ENCODE measurements around the gene ACBD4. TPM values are rescaled to one million over a fixed set of nuclear protein-coding genes. Genes with fewer than 3 reads are reported as not detected.

Gene ACBD4
- total and polyA plus RNA-seq, 10 of the 15 experiments (the other 5 are each of a cell fraction or from before 2014, with no cell fraction given) = 0.20 to 13.8 (median 6.9) TPM

DNA sequence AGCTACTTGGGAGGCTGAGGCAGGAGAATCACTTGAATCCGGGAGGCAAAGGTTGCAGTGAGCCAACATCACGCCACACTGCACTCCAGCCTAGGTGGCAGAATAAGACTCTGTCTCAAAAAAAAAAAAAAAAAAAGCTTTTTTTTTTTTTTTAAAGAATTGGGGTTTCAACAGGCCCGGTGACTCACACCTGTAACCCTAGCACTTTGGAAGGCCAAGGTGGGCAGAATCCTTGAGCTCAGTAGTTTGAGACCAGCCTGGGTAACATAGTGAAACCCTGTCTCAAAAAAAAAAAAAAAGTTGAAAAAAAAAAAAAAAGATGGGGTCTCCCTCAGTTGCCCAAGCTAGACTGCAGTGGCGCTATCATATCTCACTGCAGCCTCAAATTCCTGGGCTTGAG is 19.5 kb downstream of the ACBD4 start:
- ChIA-PET RAD21 (ENCODE audit: unreplicated experiment) (interaction anchor here (0.6 to 1.7 kb wide), 2 partner anchors 20 to 298 kb away, joined by 3 to 17 read pairs; partner anchors contain the start of gene ACBD4), SMC1A (ENCODE audit: uncharacterized antibody, unreplicated experiment) (interaction anchor here (0.6 to 2.1 kb wide), 3 partner anchors 19 to 217 kb away, joined by 4 to 10 read pairs (median 6); partner anchors contain the start of gene ACBD4), POLR2A (interaction anchor here (0.6 to 1.2 kb wide), 8 partner anchors 11 to 619 kb away, joined by 3 to 10 read pairs (median 4); partner anchors contain the start of gene ACBD4), CTCF (interaction anchor here (0.9 to 10.2 kb wide), 4 partner anchors 9 to 43 kb away, joined by 3 to 189 read pairs (median 17); partner anchors contain the start of gene ACBD4)
- BruUV-seq (replicated peaks) = no TSS peak
- FAIRE-seq = no peak
- H3K9ac ChIP-seq (ENCODE audit: control insufficient read depth, insufficient read depth, low read length) = no peak overlapping the region
- WGBS (ENCODE audit: insufficient coverage, insufficient replicate concordance, low lambda C conversion rate, missing lambda C conversion rate) = 99% methylated on average over 4 of the region's 4 CpGs
- H3K27ac ChIP-seq (ENCODE audit: control insufficient read depth, insufficient read depth) = no peak overlapping the region
- no peaks in the 10 kb centered on the region for H3K9me3 ChIP-seq (replicated peaks; ENCODE audit: control insufficient read depth, insufficient read depth, low read length)
- in situ Hi-C loops (cut with MboI) = no loop called here
- H2AFZ ChIP-seq (ENCODE audit: control insufficient read depth, low read depth, low read length) = no peak overlapping the region
- peaks cover 39% of the 10 kb centered on the region for H3K79me2 ChIP-seq (ENCODE audit: control insufficient read depth, insufficient read depth, low read length)
- no peak overlapping the region for H3K4me3 ChIP-seq
- no peaks in the 10 kb centered on the region; the same call in 1 of the 2 replicates for H4K20me1 ChIP-seq (ENCODE audit: control insufficient read depth, insufficient read depth)
- DNase-seq (ENCODE audit: low read depth, low spot score) = no peak
- H3K36me3 ChIP-seq (ENCODE audit: control insufficient read depth in 2 of 2, insufficient read depth in 2 of 2, low read length in 1 of 2) = no peaks in the 10 kb centered on the region
- ATAC-seq = no peak
- H3K4me1 ChIP-seq (ENCODE audit: control insufficient read depth, insufficient read depth, low read length) = peaks cover 5% of the 10 kb centered on the region
- no peak overlapping the region for H3K4me2 ChIP-seq (ENCODE audit: control insufficient read depth, insufficient read depth)
- no peaks in the 10 kb centered on the region for H3K27me3 ChIP-seq (replicated peaks in 1 of 2; ENCODE audit: control insufficient read depth in 2 of 2, insufficient read depth in 2 of 2, low read length in 1 of 2)
- 0 out of 2 replicates have a peak, but pooled peaks have one; percentile 20 for TF ChIP-seq ZNF384 (IDR thresholded peaks at IDR 0.05; ENCODE audit: borderline replicate concordance, low read depth, low read length)
- no peak for TF ChIP-seq DPF2 (IDR thresholded peaks at IDR 0.05)
- intact Hi-C loops (cut with micrococcal nuclease; ENCODE audit: unreplicated experiment) = no loop called here

DNA sequence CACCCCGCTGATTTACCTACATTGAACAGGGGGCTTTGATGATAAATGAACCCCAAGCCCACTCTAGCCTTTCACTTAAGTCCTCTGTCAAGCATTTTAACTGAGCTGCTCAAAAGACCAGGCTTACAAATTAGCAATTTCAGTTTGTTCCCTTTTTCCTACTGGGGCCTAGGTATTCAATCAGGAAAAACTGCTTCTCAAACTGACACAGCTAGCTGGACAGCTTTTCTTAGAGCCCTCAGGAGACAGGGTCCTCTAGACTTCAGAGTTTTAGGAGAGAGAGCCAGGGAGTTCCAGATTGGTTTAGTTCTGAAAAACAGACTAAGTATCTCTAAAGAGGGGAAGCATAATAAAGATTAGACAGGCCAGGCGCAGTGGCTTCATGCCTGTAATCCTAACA is 20.0 kb downstream of the ACBD4 start:
- DNase-seq (ENCODE audit: low read depth, low spot score) (no peak), FAIRE-seq (no peak), ATAC-seq (no peak)
- H3K9ac ChIP-seq (ENCODE audit: control insufficient read depth, insufficient read depth, low read length) = no peak overlapping the region
- ChIA-PET CTCF (interaction anchor here (0.9 to 10.2 kb wide), 4 partner anchors 9 to 42 kb away, joined by 3 to 189 read pairs (median 17); partner anchors contain the start of gene ACBD4), POLR2A (interaction anchor here (0.6 to 1.2 kb wide), 5 partner anchors 11 to 255 kb away, joined by 3 to 10 read pairs (median 4); partner anchors contain the start of gene ACBD4), SMC1A (ENCODE audit: uncharacterized antibody, unreplicated experiment) (interaction anchor here (1.3 to 2.1 kb wide), 2 partner anchors 20 to 43 kb away, joined by 6 to 10 read pairs; partner anchors contain the start of gene ACBD4), RAD21 (ENCODE audit: unreplicated experiment) (interaction anchor here (1.7 kb wide), 1 partner anchor 20 kb away, joined by 17 read pairs; the partner anchor contains the start of gene ACBD4)
- H3K79me2 ChIP-seq (ENCODE audit: control insufficient read depth, insufficient read depth, low read length) = peaks cover 39% of the 10 kb centered on the region
- H3K4me3 ChIP-seq = no peak overlapping the region
- no peak overlapping the region for H2AFZ ChIP-seq (ENCODE audit: control insufficient read depth, low read depth, low read length)
- no peaks in the 10 kb centered on the region for H3K27me3 ChIP-seq (replicated peaks in 1 of 2; ENCODE audit: control insufficient read depth in 2 of 2, insufficient read depth in 2 of 2, low read length in 1 of 2)
- H3K36me3 ChIP-seq (ENCODE audit: control insufficient read depth in 2 of 2, insufficient read depth in 2 of 2, low read length in 1 of 2) = no peaks in the 10 kb centered on the region
- peaks cover 5% of the 10 kb centered on the region for H3K4me1 ChIP-seq (ENCODE audit: control insufficient read depth, insufficient read depth, low read length)
- H3K4me2 ChIP-seq (ENCODE audit: control insufficient read depth, insufficient read depth) = no peak overlapping the region
- BruUV-seq (replicated peaks) = no TSS peak
- H3K27ac ChIP-seq (ENCODE audit: control insufficient read depth, insufficient read depth) = no peak overlapping the region
- H4K20me1 ChIP-seq (ENCODE audit: control insufficient read depth, insufficient read depth) = no peaks in the 10 kb centered on the region; the same call in 1 of the 2 replicates
- intact Hi-C loops (cut with micrococcal nuclease; ENCODE audit: unreplicated experiment) (no loop called here), in situ Hi-C loops (cut with MboI) (no loop called here)
- no peaks in the 10 kb centered on the region for H3K9me3 ChIP-seq (replicated peaks; ENCODE audit: control insufficient read depth, insufficient read depth, low read length)
- 96% methylated on average over 2 of the region's 2 CpGs for WGBS (ENCODE audit: insufficient coverage, insufficient replicate concordance, low lambda C conversion rate, missing lambda C conversion rate)
- no peak for TF ChIP-seq ZNF217 (IDR thresholded peaks at IDR 0.05)
- TF ChIP-seq, protein P1, sequence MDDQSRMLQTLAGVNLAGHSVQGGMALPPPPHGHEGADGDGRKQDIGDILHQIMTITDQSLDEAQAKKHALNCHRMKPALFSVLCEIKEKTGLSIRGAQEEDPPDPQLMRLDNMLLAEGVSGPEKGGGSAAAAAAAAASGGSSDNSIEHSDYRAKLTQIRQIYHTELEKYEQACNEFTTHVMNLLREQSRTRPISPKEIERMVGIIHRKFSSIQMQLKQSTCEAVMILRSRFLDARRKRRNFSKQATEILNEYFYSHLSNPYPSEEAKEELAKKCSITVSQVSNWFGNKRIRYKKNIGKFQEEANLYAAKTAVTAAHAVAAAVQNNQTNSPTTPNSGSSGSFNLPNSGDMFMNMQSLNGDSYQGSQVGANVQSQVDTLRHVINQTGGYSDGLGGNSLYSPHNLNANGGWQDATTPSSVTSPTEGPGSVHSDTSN (IDR thresholded peaks at IDR 0.05; ENCODE audit: insufficient replicate concordance, low read depth, low read length) = no peak
- TF ChIP-seq BACH1 (IDR thresholded peaks at IDR 0.05; ENCODE audit: borderline replicate concordance) = no peak
- TF ChIP-seq, protein P2, sequence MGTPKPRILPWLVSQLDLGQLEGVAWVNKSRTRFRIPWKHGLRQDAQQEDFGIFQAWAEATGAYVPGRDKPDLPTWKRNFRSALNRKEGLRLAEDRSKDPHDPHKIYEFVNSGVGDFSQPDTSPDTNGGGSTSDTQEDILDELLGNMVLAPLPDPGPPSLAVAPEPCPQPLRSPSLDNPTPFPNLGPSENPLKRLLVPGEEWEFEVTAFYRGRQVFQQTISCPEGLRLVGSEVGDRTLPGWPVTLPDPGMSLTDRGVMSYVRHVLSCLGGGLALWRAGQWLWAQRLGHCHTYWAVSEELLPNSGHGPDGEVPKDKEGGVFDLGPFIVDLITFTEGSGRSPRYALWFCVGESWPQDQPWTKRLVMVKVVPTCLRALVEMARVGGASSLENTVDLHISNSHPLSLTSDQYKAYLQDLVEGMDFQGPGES (IDR thresholded peaks at IDR 0.05) = no peak
- TF ChIP-seq, protein P3, sequence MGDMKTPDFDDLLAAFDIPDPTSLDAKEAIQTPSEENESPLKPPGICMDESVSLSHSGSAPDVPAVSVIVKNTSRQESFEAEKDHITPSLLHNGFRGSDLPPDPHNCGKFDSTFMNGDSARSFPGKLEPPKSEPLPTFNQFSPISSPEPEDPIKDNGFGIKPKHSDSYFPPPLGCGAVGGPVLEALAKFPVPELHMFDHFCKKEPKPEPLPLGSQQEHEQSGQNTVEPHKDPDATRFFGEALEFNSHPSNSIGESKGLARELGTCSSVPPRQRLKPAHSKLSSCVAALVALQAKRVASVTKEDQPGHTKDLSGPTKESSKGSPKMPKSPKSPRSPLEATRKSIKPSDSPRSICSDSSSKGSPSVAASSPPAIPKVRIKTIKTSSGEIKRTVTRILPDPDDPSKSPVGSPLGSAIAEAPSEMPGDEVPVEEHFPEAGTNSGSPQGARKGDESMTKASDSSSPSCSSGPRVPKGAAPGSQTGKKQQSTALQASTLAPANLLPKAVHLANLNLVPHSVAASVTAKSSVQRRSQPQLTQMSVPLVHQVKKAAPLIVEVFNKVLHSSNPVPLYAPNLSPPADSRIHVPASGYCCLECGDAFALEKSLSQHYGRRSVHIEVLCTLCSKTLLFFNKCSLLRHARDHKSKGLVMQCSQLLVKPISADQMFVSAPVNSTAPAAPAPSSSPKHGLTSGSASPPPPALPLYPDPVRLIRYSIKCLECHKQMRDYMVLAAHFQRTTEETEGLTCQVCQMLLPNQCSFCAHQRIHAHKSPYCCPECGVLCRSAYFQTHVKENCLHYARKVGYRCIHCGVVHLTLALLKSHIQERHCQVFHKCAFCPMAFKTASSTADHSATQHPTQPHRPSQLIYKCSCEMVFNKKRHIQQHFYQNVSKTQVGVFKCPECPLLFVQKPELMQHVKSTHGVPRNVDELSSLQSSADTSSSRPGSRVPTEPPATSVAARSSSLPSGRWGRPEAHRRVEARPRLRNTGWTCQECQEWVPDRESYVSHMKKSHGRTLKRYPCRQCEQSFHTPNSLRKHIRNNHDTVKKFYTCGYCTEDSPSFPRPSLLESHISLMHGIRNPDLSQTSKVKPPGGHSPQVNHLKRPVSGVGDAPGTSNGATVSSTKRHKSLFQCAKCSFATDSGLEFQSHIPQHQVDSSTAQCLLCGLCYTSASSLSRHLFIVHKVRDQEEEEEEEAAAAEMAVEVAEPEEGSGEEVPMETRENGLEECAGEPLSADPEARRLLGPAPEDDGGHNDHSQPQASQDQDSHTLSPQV (IDR thresholded peaks at IDR 0.05) = no peak
- TF ChIP-seq RELA (IDR thresholded peaks at IDR 0.05; ENCODE audit: borderline replicate concordance, partially characterized antibody) = no peak
- no peak for TF ChIP-seq FOXK2 (IDR thresholded peaks at IDR 0.05)
- TF ChIP-seq NR2C2 (IDR thresholded peaks at IDR 0.05; ENCODE audit: borderline replicate concordance, control insufficient read depth, insufficient read length, low read depth) = no peak

Measured in GM12878 (cell line).